Measurements from ENCODE around the gene RBM4B.

Gene RBM4B

GRCh38 chr11:66705587-66706335 lies 28.1 kb upstream of the RBM4B start:
- no peak for DNase-seq

GRCh38 chr11:66704659-66705360 lies 27.1 kb upstream of the RBM4B start:
- no peak for DNase-seq

DNA sequence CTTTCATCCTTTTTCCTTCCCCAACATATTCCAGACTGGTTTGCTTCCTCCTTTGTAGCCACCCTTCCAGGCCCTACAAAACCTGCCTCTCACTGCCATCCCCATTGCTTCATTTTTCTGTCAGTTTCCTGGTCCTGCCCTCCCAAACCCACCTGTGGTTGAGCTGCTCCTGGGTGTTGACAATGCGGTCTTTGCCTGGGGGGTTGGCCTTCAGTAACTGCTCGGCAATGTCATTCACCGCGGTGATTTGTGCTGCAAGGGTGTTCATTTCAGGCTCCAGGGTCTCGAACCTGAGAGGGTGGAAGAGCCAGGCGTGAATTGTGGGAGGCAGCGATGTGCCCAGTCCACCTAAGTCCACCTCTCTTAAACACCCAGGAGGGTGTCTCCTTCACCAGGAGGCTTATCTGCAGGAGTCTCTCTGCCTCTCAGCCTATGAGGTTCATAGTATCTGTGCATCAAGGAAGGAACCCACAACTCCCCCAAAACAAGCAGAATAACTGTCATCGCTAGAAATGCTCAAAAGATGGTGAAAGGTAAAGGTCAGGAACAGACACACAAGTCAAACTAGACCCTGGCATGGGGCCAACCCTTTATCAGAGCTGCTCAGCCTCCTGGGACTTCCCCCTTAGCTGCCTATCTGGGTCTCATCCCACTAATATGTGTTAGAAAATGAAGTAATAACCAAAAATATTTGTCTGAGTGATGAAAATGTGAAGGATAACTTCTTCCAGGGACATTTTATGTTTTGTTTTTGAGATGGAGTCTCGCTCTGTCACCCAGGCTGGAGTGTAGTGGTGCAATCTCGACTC lies 23.9 kb upstream of the RBM4B start:
- DNase-seq: no peak

- no peak for DNase-seq
Observed at GRCh38 chr11:66700742-66701141, 23.1 kb upstream of the RBM4B start.

- DNase-seq: no peak
Observed at GRCh38 chr11:66700337-66700736, 22.6 kb upstream of the RBM4B start.

DNA sequence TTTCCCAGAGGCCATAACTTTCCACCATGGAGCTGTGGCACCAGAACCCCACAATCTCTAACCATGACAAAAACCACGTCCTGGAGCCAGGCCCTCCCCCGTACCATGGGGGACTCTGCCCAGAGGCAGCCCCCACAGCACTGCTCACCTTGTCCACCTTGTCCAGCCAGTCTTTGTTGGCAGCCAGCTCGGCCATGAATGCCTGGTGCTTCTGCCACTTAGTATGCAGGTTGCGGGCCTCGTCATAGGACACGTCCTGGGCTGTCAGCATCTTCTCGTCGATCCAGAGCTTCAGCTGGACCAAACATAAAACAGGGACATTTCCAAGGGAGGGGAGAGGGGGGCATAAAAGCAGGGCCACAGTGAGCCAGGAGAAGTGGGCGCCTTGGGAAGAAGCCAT lies 20.8 kb upstream of the RBM4B start:
- no peak for DNase-seq

DNA sequence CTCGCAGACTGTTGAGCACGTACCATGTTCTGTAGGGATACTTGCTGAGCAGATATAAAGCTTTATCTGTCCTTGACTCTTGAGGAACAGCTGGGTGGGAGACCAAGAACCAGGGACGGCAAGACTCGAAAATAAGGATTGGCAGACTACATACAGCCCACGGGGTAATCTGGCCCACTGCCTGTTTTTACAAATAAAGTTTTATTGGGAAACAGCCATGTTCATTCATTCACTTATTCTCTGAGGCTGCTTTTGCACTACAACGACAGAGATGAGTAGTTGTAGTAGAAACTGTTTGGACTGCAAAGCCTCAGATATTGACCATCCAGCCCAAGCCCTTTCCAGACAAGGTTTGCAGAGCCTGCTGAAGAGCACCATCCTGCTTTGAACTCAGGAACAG lies 20.3 kb upstream of the RBM4B start:
- DNase-seq: no peak

DNA sequence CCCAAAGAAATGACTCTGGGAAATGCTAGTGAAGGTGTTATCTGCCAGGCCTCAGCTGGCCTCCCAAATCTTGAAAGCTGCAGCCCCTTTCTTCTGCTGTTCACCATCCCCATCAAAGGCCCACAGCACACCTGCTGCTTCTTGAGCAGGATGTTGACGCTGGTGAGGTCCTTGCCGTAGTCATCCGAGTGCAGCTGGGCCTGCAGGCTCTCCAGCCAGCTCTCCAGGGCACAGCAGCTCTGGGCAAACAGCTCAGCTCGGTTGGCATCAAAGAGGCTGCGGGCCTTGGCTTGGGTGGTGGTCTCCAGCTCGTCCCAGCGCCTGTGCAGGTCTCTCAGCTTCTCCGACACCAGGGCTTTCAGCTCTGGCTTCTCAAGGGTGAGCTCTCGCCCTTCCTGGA lies 18.5 kb upstream of the RBM4B start:
- no peak for DNase-seq

- peak; percentile 27 to 59 for DNase-seq
Observed at GRCh38 chr11:66694732-66695207, 17.1 kb upstream of the RBM4B start.

DNA sequence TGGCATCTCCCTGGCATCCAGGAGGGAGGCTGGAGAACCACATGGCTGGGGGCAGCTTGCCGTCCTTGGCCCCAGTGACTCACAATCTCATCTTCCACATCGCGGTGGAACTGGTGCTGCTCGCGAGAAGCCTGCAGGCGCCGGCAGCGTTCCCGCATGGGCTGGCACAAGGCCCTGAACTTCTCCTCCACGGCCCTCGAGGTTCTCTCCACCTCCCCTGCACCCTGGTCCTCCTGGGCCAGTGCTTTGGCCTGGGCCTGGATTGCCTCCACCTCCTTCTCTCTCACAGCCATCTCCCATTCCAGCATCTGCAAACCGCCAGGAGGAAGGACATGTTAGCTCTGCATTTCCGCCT lies 16.3 kb upstream of the RBM4B start:
- DNase-seq: no peak

- DNase-seq: no peak
Observed at GRCh38 chr11:66693356-66694055, 15.8 kb upstream of the RBM4B start.

GRCh38 chr11:66692871-66693331 lies 15.2 kb upstream of the RBM4B start:
- no peak for DNase-seq

DNA sequence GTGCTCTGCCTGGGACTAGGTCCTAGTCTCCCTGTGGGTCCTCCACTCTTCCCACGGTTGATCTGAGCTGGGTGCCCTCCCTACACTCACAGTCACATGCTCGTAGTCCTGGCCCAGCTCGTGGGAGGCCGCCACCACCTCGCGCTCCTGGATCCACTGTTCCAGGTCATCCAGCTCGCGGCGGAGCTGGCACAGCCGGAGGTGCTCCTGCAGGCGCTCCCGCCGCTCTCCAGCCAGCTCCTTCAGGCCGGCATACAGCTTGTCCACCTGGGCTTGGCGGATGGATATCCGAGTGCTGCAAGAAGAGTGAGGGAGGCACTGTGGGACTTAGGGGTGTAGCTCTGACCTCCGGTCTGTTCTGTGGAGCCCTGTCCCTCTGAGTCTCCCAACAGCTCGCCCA lies 14.8 kb upstream of the RBM4B start:
- DNase-seq: peak in 1 of 2 experiments; percentile 35

- DNase-seq: no peak
Observed at GRCh38 chr11:66691311-66691980, 13.8 kb upstream of the RBM4B start.

DNA sequence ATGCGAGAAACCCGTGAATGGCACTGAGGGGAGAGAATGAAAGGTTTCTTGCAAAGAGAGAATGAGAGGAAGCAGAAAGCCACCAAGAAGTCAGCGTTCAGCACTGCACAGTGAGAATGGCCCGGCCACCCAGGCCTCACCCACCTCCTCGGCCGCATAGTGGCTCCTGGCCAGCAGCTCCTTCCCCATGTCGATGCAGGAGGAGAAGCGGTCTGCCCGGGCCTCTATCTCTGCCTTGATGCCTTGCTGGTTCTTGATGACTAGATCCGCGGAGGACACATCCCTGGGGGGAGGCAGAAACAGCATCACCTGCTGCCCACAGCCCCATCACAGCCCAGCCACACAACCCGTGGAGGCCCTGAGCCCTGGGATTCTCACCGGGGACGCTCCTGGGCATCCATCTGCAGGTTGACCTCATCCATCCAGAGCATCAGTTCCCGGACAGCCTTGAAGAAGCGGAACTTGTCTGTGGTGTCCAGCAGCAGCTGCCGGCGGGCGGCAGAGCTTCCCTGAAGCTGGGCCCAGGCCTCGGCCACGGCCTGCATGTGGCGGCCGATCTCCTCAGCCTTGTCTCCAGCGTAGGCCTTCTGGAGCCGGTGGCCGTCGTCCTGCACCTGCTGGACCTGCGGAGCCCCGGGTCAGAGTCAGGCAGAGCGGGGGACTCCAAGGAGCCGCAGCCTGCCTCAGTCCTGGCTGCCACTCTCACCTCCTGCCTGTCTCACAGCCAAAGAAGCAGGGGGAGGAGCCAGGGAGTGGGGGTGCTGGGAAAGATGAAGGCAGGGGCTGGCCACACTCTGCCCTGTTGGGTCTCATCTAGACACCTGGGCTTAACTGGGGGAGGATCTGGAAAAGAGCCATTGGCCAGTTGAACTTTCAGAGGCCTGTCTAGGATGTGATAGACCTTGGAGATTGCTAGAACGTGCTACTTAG lies 12.2 kb upstream of the RBM4B start:
- no peak for DNase-seq

DNA sequence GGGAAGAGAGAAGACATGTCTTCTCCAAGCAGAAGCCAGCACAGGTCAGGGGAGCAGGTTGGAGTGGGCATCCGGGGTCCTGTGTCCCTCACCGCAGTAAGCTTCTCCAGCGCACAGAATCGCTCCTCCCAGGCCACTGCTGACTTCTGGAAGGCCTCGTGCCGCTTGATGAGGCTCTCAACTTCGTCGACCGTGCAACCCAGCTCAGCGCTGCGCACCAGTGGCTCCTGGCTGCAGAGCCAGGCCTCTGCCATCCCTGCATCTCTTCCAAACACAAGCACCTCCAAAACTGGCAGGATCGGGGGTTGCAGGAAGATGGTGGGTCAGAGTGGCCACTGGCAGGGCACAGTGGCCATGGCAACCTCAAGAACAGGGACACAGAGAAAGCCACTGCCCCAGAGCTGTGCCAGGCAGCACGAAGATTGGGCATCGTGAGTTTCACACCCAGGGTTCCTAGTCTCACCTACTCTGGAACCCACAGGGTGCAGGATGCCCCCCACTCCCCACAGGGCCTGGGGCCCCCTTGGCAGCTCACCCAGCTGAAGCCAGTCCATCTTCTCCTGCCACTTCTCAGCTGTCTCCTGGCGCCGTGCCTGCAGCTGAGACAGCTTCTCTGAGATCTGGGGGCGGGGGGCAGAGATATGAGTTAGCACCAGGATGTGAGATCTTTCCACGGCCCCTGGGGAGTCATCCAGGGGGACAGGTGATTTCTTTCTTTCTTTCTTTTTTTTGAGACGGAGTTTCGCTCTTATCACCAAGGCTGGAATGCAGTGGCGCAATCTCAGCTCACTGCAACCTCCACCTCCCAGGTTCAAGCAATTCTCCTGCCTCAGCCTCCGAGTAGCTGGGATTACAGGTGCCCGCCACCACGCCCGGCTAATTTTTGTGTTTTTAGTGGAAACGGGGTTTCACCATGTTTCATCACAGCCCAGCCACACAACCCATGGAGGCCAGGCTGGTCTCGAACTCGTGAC lies 11.2 kb upstream of the RBM4B start:
- no peak for DNase-seq

- DNase-seq: no peak
Observed at GRCh38 chr11:66687831-66688281, 10.2 kb upstream of the RBM4B start.

DNA sequence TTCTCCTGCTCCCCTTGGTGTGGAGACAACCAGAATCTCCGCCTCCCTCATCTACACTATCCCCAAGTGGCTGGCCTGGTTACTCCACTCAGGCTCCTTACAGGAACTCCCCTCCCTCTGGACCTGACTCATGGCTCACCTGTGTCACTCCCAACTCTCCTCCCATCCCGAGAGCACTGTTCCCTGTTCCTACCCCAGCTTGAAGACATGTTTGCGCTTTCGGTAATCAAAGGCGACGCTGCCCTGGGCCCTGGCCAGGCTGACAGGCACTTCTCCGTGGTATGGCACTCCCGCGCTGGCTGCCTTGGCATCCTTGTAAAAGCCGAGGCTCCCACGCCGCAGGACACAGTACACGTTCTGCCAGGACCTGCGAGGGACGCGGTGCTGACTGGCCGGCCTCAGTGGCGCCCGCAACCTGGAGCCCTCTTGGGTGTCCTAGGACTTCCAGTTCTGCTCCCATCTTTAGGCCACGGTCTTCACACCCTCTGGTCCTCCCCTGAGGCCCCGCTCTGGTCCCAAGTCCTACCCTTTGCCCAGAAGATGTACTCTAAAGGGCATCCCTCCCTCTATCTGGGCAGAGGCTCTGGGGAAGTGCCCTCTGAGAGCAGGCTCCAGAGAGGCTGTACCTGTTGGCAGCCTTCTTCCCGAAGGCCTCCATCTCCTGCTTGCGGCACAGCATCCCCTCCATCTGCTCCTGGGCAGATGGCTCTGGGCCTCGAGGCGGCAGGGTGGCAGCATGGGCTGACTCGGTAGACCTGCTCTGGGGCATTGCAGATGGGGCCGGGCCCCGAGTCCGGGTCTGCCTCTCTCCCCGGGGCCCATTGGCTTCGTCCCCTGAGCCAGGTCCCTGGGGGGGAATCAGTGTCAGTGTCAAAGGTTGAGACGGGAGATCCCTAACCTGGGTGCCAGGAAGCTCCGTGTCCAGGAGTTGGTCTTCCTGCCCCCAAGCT lies 9.4 kb upstream of the RBM4B start:
- DNase-seq: peak in 1 of 2 experiments; percentile 24
